Fibroblast of peridontal ligament (primary cell): Measurements from ENCODE around the gene SCAMP5.

Experiments used
- DNase-seq: peaks from one replicate; pipeline ENCODE4 v3.0.0-alpha.2; 2010; ENCODE audit errors: extremely low read depth

The SCAMP5 gene

DNA sequence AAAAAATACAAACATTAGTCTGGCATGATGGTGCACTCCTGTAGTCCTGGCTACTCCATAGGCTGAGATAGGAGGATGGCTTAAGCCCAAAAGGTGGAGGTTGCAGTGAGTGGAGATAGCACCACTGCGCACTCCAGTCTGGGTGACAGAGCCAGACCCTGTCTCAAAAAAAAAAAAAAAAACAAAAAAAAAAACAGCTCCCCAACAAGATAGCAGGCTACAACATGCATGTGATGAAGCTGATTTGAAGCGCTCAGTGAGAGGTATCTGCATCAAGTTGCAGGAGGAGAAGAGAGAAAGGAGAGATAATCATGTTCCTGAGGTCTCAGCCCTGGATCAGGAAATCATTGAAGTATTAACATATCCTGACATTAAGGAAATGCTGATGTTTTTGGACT lies 27.4 kb downstream of the SCAMP5 start:
- DNase-seq = no peak

DNA sequence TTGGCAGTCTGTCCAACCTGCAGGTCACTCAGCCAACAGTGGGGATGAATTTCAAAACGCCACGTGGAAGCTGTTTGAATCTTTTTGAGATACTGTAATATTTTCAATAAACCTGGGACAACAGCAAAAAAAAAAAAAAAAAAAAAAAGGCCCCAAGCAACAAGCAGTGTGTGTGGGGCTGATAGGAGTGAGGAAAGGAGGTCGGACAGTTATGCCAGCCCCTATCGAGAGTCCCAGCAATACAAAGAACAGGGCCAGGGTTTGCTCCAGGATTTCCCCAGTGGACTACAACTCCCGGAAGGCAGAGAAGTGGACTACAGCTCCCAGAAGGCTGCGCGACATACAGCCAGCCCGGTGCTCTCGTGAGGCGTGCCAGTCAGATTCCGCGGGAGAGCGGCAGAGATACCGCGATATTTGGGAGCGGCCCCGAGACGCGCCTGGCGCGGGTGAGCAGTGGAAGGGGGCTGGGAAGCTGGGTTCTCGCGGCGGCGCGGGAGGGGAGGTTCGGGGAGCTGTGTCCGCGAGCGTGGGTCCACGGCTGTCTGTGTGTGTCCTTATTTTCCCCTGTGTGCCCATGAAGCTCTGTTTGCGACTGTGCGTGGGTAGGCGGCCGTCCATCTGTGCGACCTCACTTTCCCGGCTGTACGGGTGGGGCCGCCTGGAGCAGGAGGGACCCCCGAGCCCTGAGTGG lies 28.0 kb downstream of the SCAMP5 start, which contains the start of gene PPCDC:
Gene PPCDC, plus strand, starts transcription at position 410 of the 691 bp plus-strand sequence. CDS start 4,729 bp downstream, outside the sequence.
- DNase-seq = peak; percentile 93

DNA sequence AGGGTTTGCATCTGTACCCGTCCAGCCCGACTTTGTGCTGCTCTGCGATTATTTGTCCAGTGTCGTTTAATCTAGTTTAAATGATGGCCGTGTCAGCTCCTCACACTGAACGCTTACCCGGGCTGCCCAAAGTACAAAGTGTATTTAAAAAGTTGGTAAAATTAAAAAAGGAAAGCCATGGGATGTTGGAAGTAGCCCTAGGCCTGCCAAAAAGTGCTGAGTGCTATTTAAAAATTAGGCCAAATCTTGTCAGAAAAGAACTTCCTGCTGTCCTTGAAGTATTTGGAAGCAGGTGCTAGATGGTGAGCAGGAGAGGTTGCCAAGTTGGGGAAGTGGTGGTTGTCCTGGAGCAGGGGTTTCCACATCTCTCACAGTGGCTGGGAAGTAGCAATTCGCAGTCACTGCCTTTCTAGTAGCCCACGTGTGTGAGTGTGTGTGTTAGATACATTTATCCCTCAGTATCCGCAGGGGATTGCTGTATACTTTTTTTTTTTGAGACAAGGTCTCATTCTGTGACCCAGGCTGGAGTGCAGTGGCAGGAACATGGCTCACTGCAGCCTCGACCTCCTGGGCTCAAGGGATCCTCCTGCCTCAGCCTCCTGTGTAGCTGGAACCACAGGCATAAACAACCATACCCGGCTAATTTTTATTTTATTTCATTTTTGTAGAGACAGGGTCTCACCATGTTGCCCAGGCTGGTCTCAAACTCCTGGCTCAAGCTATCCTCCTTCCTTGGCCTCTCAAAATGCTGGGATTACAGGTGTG lies 28.7 kb downstream of the SCAMP5 start:
- DNase-seq = peak; percentile 32

DNA sequence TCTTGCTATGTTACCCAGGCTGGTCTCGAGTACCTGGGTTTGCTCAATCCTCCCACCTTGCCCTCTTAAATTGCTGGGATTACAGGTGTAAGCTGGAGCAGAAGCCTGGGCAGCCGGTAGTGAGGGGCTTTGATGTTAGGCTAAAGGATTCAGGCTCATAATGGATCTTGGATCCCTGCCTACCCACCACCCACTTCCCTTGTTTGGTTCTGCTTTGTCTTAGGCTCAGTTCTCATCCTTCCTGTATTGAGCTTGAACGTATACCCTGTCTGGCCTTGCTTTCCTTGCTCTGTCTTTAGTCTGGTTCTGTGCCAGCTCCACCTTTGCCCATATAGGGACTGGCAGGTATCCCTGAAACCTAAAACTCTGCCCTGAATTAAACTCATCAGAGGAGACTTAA lies 29.7 kb downstream of the SCAMP5 start:
- DNase-seq = no peak

DNA sequence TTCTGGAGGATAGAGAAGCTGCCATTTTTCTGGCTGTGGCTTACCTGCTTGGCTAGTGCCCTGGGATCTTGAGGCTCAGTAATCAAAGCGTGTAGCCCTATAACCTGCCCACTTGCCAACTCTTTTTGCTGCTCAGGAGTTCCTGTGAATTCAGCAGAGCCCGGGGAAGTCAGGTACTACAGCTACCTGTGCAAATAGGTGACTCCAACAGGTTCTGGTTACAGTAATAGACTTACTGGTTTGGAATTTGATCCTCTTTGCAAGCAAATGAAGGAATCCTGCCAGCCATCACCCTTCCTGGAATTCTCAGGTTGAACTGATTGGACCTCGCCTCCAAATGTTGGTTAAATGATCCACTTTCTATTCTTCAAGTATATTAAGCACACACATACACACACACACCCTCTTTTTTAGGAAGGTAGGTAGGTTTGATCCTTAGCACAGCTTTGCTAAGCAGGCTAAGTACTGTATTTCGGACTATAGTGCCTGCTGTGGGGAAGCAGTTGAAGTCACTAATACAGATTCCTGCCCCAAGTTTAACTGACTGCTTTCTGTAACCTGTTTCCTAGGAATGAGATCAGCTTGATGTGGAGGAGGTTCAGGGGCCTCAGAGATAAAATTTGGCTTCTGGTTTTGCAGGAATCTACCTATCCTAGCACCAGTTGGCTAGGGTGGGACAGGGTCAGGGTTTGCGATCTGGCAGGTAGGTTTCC lies 30.3 kb downstream of the SCAMP5 start:
- DNase-seq = no peak

DNA sequence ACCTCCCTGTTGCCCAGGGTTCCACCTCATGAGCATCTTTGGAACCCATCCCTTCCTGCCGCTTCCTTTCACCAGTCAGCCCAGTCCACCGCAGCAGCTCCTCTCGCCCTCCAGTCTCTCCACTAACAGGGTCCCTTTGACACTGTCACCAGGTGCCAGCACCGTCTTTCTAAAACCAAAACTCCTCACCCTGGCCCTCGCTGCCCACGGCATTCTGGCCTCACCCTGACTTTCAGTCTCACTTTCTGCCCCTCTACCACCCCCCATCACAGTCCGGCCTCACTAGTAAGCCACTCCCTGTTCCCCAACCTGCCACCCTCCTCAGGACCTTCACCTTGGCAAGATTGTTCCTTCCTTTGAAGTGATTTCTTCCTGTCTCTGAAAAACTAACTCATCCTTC lies 32.2 kb downstream of the SCAMP5 start:
- DNase-seq = no peak

DNA sequence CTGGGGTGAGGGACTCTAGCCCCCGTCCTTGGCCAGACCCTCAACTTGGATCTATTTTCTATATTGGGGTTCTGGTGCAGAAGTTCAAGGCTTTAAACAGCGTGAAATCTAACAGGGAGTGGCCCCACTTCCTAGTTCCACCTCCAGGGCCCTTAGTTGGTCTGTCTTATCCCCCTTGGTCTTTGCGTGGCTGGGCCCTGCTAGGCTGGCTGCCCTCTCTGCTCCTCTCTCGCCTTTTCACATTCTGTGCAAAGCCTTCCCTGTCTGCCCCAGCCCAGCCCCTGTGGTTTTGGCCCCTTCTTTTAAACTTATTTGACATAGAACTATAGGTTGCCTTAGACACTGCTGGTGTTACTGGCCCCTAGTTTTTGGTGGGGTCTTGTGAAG lies 33.6 kb downstream of the SCAMP5 start:
- no peak for DNase-seq

DNA sequence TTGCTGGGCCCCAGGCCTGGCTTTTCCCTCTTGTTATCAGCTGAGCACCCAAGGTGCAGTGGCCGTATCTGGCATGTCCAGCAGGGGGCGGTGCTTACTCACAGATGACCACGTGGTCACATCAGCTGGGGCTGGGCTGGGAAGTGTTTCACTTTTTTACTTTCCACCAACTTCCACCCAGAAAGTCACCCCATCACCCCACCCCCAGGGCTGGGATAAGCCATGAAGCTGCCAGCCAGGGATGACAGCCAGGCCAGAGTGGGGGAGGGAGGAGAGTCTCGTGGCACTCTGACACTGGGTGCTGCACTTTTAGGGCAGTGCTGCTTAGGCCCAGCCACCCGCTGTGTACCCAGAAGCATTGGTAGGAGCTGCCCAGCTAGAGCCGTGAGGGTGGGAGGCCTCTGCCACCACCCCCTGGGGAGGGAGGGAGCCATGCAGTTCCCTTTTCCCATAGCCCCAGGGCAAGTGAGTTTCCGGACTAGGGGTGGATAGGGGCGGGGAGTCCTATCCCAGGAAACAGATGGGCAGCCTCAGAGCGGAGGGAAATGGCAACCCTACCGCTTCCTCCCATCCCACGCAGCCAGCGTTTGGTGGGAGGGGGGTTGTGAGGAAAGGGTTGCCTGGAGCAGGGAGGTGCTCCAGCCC lies 34.1 kb downstream of the SCAMP5 start:
- DNase-seq = peak; percentile 91

DNA sequence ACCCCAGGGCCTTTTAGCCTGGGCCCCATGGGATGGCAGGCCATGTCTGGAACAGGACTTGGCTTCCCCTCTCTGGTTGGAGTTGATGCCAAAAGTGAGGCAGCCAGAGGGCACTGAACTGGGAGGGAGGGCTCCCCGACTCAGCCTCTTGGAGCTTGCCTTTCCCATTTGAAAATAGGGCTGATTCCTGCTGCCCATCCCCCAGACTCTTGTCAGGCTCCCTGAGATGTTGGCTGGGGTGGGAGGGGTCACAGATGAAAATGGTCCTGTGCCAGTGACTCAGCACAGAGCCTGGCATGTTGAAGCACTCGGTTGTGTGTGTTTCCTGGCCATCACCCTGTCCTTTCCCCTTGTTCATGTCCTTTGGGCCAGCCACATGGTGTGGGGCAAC lies 34.7 kb downstream of the SCAMP5 start:
- DNase-seq = peak; percentile 46

DNA sequence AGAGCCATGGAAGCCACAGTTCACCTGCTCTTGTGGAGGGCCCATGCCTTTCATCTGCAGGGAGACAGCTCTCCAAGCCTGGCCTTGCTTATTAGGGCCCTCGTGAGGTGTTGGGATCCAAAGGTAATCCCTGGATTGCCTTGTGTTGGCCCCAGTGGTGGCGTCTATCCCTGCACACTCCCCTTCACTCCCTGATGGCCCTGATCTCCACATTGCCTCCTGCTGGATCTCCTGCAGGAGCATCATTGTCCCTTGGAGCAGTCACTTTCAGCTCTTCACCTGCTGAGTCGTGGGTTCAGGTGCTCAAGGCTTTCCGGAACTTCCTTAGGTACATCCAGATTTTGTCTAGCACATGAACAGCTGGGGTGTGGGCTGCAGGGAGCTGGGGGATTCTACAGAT lies 35.1 kb downstream of the SCAMP5 start:
- no peak for DNase-seq

DNA sequence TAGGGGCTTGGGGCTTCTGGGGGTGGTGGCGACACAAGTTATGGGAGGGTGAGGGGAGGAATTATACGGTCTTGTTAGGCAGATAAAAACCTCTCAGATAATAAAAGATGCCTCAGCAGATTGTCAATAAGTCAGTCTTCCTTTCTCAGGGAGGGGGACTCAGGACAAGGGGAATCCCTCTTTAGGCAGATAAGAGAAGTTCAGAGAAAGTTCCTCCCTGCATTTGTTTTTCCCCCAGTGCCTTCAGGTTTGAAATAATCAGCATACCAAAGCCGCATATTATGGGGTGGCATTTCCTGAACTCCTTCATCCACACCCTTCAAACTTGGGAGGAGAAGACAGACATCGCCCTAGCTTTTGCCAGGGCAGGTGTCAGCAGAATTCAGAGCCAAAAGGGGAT lies 36.5 kb downstream of the SCAMP5 start:
- no peak for DNase-seq

DNA sequence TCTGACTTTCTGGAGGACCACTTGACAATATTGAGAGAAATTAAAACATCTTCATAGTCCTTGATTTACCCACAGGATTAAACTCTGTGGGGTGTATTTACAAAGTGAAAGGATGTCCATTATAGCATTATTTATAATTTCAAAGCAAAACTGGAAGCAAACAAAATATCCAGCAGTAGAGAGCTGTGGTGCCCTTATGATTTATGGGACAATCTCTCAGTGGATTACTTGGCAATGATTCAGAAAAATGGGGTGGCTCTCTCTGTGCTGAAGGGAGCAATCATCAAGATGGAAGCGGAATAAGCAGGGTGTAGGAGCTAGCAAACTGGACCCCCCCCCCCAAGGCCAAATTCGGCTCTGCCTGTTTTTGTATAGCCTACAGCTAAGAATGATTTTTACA lies 37.0 kb downstream of the SCAMP5 start:
- no peak for DNase-seq

DNA sequence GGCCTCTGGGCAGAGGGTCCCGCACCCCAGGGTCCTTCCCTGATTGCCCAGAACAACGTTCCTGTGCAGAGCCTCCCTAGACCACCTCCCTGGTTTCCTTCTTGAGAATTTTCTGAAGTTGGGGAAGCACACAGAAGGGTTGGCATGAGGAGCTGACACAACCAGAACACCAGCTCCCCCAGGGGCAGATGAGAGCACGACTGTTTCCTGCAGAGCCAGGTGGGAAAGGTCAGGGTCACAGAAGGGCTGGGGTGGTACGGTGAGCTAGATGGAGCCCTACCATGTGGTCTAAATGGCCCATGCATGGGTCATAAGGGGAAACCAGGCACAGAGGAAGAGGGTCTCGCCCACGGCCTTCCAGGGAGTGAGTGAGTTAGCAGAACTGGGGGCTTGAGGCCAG lies 38.4 kb downstream of the SCAMP5 start:
- DNase-seq = no peak

DNA sequence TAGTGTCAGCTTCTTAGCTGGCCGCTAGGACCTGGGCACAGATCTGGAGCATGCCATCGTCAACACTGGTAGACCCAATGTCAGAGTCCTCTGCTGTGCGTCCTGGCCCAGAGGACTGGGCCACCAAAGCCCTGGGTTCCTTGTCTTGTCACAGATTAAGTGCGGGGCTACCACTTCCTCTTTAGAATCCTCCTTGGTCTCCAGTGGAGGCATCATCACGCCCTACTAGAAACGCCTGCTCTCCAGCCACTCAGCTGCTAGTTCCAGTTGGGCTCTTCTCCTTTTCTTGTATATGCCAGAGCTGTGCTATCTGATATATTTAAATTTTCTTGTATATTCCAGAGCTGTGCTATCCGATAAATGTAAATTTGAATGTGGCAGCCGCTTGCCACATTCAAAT lies 39.3 kb downstream of the SCAMP5 start:
- no peak for DNase-seq

DNA sequence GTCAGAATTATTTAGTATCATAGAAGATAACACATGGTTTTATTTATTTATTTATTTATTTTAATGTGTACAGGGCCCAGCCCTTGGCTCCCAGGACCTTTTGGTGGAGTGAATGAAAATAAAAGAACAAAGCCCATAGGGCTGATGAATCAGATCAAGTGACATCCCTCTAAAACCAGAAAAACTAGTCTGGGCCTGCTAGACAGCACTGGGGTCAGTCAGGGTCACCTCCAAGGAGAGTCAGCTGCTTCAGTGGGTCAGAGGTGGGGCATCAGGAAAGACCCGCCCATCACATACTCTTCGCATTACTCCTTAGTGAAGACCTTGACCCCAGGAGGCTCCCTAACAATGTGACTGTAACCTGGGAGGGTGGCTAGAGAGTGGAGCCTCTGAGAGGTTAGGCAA lies 40.9 kb downstream of the SCAMP5 start:
- no peak for DNase-seq

DNA sequence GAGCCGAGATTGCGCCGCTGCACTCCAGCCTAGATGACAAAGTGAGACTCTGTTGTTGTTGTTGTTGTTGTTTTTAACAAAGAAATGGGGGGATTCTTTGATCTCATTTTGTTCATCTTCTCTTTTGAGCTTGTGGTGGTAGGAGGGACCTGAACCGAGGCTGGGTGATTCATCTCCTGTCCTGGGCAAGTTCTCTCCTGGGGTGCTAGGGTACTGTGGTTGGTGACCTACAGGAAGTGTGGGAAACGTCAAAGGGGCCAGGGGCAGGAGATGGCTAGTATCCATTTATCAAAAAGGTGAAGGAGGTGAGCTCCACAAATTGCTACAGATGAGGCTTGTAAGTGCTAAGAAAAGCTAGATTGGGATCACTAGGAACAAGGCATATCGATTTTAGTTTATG lies 42.3 kb downstream of the SCAMP5 start:
- DNase-seq = no peak

DNA sequence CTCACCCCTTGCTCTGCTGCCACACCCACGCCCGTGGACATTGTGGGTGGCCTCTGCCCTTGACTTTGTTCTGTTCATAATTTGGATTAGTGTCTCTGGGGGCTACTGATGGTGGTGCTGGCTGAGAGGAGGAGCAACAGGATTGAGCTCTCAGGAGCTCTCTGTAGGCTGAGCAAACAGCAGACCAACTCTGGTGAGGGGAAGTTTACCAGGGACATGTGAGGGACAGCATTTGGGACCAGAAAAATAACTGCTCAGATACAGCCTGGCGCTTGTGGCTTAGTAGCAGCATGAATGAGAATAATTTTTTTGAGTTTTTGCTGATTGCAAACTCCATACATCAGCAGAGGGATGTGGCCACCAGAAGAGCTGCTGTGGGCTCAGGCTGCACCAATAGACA lies 42.9 kb downstream of the SCAMP5 start:
- no peak for DNase-seq

DNA sequence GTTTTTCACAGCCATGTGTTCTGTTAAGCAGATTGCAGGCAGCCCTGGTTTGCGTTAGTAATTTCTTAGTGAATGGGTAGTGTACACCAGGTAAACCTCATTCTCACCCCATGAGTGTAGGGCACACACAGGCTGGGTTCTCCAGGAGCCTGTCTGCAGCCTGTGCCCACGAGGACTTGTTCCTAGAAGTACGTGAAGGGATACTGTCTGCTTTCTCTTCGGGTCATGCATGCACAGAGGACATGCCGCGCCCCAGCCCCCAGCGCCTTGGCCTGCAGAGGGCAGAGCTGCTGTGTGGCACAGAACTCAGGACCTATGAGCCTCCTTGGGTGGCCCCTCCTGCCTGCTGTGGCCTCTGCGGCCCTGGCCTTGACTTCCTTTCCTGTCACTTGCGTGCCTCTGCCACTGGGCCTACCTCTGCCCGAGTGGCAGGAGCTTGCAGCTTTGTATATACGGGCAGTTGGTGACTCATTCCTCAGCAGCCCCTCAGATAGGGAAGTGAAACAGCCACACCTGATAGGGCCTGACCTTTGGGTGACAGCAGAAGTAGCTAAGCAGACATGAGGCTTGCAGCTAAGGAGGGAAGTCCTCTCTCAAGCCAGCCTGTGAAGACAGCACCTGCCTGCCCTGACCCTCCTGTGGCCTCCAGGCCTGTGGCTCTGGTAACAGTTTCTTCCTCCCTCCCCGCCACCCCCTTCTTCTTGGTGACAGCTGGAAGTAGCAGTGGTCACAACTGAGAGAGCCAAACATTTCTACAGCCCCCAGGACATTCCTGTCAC lies 47.6 kb downstream of the SCAMP5 start:
- no peak for DNase-seq

DNA sequence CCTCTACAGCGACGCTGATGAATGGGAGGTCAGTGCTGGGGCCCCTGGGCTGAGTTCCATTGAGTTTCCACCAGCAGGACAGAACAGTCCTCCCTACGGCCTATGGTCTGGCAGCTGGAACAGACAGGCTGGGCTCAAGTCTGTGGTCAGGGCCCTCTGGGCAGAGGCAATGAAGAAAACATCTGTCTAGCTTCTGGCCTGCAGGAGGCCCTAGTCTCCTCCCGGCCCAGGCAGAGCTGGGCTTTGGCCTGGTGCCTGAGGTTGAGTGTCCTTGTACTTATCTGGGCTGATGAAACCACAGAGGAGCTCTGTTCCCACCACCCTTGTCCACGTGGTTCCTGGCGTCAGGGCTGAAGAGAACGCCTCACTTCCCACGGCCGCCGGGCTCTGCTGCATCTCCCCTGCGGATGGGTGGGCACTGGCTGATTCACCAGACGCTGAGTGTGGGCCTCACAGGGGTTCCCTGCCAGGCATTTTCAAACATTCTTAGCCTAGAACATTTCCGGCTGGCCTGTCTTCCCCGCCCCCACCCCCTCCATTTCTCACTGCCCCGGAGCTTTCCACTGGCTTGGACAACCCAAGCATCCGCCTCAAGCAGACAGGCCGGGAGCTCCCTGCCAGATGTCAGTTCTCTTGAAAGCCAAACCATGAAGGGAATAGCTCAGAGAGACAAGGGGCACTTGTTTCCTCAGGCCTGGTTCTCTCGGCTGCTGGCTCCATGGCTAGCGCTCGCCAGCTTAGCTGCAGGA lies 48.3 kb downstream of the SCAMP5 start:
- peak; percentile 99 for DNase-seq

DNA sequence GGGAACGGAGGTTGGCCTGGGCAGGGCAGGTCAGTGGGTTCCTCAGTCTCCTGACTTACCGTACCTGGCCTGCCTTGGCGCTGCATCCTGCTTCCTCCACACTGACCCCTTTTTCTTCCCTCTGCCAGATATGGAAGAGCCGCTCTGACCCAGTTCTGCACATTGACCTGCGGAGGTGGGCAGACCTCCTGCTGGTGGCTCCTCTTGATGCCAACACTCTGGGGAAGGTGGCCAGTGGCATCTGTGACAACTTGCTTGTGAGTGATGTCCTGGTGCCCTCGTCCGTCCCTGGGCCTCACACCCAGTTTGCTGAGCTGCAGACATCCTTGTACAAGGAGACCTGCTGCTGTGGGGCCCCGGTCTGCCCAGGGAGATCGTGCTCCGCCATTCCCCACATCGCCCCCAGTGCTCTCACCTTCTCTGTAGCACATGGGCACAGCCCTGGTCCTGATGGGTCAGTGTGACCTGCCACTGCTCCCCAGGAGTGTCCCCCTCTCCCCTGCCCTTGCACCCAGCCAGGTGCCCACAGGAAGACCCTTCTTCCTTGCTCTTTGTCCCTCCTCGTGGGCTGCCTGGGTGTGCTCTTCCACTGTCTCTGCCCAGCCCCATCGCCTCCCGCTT lies 49.0 kb downstream of the SCAMP5 start:
- no peak for DNase-seq
